HUDEP-2 (cell line): Measurements from ENCODE around the gene DNAJC1.
"Not testable (repeated sequence)": the region's sequence is repeated elsewhere in the genome, so short reads cannot be mapped to it uniquely, and the experiment has no call there.

Source experiments
- DNase-seq, 76 experiments: peaks; one replicate each; lab custom pipeline; 2025; ENCODE audit not compliant: unreplicated experiment in 76 of 76; lab: John Stamatoyannopoulos, UW

Gene DNAJC1

DNA sequence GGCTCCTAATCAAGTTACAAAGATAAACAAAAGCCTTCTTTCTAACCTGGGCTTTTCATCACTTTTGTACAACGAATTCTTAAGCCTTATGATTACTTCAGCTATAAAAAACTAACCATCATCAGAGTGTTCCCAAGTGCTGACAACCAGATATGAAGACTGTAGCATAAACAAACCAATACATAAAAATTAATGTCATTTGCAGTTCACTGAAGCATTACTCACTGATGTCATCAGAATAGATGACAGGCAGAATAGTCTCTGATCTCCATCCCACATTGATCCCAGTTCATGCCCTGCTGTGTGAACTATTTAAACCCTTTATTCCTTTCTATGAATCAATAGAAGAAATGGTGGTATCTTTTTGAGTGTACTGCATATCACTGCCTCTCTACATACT, 84.4 kb downstream of the DNAJC1 start:
- no peak for DNase-seq

DNA sequence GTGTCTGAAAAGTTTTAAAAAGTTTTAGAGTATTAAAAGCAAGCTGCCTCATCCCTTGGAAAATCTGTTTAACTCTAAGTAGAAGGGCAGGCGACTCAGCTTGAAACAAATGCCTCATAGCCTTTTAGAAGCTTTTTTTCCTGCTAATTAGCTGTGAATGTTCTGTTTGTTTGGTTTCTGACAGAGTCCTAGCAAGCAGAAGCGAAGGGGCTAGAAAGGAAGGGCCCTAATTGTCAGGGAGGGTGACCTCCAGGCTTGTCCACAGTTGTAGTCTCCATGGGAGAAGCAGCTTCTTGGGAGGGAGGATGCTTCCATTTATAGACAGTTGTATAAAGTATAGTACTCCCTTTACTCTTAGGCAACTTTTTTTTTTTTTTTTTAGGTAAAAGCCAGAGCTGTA, 90.9 kb downstream of the DNAJC1 start:
- no peak for DNase-seq

DNA sequence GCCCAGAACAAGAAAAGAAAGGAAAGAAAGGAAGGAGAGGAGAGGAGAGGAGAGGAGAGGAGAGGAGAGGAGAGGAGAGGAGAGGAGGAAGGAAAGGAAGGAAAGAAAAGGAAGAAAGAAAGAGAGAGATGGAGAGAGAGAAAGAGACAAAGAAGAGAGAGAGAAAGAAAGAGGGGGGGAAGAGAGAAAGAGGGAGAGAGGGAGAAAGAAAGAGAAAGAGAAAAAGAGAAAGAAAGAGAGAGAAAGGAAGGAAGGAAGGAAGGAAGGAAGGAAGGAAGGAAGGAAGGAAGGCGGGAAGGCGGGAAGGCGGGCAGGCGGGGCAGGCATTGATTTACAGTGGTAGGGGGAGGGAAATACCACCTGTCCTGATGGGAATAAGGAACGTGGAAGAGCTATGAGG, 92.7 kb downstream of the DNAJC1 start:
- no peak for DNase-seq

GRCh38 chr10:21907436-21907835, 96.1 kb downstream of the DNAJC1 start:
- DNase-seq: no peak

GRCh38 chr10:21904930-21905329, 98.6 kb downstream of the DNAJC1 start:
- no peak for DNase-seq

DNA sequence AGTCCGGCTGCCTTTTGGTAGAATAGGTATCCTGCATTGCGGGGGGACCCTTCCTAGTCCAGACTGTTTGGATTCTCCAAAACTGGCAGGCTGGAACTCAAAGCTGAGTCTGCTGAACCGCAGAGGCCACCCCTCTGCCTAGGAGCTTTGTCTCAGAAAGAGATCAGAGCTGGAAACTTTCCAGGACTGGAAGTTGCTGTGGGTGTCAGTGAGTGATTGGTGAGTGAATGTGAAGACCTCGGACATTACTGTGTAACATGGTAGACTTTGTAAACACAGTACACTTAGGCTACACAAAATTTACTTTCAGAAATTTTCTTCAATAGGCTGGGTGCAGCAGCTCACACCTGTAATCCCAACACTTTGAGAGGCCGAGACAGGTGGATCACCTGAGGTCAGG, 103.8 kb downstream of the DNAJC1 start:
- no peak for DNase-seq

- DNase-seq: no peak
Measured at GRCh38 chr10:21895932-21896331, 107.6 kb downstream of the DNAJC1 start.

DNA sequence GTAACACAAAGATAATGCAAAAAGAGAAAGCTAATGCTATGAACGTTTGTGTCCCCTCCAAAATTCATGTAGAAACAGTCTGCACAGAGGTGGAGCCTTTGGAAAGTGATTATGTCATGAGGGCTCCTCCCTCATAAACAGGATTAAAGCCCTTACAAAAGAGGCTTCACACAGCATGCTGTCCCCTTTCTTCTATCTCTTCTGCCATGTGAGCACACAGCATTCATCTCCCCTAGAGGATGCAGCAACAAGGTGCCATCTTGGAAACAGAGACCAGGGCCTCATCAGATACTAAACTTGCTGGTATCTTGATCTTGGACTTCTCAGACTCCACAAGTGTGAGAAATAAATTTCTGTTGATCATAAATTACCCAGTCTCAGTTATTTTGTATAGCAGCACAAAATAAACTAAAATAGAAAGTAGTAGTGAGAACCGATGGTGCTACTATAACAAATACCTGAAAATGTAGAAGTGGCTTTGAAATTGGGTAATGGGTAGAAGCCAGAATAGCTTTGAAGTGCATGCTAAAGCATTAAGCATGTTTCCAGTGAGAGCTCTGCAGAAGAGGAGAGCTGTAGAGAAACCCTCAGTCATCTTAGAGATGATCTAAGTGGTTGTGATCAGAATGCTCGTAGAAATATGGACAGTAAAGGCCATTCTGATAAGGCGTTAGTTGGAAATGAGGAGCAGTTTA, 108.7 kb downstream of the DNAJC1 start:
- DNase-seq: no peak

DNA sequence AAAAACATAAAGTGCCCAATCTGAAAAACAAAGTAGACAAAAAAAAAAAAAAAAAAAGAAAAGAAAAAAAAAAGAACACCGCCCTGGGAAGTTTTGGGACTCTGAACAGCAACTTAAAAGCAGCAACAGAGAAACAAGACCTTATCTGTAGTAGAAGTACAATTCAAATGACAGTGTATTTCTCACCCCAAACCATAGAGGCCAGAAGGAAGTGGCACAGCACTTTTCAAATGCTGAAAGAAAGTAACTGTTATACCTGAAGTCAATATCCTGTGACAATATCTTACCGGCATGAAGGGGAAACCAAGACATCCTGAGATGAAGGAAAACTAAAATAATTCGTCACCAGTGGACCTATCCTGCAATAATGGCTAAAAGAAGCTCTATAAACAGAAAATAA, 112.1 kb downstream of the DNAJC1 start:
- no peak for DNase-seq

DNA sequence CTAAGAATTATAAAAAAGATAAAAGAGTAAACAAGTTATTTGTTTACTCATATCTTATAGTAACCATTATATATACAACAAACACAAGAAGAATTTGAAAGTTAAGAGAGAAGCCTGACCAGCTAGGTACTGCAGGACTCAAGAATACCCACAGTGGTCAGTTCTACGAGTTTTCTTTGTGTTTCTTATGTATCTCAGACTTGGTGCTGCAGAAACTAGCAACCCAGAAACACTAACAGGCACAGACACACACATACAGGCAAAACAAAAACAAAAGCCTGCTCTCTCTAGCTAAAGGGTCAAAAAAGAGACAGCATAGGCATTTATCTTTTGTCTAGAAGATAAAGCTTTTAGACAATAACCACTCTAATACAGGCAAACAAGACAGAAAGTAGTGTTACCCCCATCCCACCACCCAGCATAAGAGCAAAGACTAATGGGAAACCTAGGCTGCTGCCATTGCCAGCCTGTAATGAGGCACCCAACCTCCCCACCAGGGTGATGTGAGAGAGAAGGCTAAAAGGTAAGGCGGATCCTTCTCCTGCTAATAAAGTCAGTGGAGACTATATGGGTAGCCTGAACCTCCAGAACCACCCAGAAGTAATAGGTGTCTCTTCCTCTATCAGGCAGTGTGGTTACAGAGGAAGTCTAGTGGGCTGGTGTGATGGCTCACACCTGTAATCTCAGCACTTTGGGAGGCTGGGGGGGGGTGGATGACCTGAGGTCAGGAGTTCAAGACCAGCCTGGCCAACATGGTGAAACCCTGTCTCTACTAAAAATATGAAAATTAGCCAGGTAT, 113.9 kb downstream of the DNAJC1 start:
- peak in 1 of 76 experiments; percentile 0 for DNase-seq

GRCh38 chr10:21888959-21889358, 114.6 kb downstream of the DNAJC1 start:
- no peak for DNase-seq

- no peak for DNase-seq
Measured at GRCh38 chr10:21885940-21886339, 117.6 kb downstream of the DNAJC1 start.

DNA sequence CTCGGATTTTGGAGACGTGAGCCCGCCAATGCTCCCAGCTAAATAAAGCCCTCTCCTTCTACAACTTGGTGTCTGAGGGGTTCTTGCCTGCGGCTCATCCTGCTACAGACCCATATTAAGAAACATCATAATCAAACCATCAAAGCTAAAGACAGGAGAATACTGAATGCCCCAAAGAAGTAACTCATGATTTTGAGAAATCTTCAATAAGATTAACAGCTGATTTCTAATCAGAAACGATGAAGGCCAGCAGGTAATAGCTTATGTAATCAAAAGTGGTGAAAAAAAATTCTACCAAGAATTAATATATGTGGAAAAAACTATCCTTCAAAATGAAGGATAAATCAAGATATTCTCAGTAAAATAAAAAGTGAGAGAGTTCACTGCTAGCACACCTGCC, 130.3 kb downstream of the DNAJC1 start:
- DNase-seq: no peak

DNA sequence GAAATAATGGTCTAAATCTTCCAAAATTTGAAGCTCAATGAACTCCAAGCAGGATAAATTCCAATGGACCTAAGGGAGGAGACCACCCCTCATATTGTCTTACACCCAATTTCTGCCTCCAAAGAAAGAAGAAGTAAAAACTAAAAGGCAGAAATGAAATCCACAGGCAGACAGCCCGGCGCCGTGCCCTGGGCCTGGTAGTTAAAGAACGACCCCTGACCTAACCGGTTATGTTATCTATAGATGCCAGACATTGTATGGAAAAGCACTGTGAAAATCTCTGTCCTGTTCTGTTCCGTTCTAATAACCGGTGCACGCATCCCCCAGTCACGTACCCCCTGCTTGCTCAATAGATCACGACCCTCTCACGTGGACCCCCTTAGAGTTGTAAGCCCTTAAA, 130.8 kb downstream of the DNAJC1 start:
- DNase-seq: not testable (repeated sequence)

- DNase-seq: no peak
Measured at GRCh38 chr10:21870849-21871248, 132.7 kb downstream of the DNAJC1 start.

- DNase-seq: not testable (repeated sequence)
Measured at GRCh38 chr10:21869087-21869486, 134.4 kb downstream of the DNAJC1 start.

GRCh38 chr10:21860718-21861117, 142.8 kb downstream of the DNAJC1 start:
- no peak for DNase-seq

DNA sequence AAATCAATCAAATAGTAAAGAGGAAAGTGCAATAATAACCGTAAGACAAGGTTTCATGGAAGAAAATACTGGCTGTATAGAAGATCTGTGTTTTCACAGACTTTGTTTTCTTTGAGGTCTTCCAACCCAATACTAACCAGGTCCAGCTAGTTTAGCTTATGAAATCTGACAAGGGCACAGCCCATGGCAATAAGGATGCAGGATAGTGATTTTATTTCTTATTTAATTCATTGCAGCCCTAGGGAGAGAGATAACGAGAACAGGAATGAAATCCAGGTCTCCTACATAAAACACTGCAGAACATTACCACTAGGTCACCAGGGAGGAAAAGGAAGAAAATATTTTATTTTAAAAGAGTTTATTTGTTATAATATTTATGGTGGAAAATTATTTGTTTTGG, 145.1 kb downstream of the DNAJC1 start:
- no peak for DNase-seq

DNA sequence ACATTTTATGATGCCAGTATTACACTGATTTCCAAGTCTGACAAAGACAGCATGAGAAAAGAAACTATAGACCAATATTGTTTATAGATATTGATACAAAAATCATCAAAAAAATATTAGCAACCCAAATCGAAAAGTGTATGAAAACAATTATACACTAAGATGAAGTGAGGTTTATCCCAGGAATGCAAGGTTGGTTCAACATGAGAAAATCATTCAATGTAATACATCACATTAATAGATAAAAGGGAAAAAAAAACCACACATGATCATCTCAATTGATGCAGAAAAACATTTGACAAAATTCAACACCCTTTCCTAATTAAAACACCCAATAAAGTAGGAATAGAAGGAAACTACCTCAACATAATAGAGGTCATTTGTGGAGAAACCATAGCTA, 153.9 kb downstream of the DNAJC1 start:
- DNase-seq: no peak

GRCh38 chr10:21843645-21844044, 159.9 kb downstream of the DNAJC1 start:
- DNase-seq: no peak

DNA sequence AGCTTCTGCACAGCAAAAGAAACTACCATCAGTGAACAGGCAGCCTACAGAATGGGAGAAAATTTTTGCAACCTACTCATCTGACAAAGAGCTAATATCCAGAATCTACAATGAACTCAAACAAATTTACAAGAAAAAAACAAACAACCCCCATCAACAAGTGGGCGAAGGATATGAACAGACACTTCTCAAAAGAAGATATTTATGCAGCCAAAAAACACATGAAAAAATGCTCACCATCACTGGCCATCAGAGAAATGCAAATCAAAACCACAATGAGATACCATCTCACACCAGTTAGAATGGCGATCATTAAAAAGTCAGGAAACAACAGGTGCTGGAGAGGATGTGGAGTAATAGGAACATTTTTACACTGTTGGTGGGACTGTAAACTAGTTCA, 162.3 kb downstream of the DNAJC1 start:
- DNase-seq: not testable (repeated sequence)

GRCh38 chr10:21837487-21837886, 166.0 kb downstream of the DNAJC1 start:
- DNase-seq: not testable (repeated sequence)
